GM19467 (cell line): ENCODE data around the gene FAM216B.
"Not testable (repeated sequence)": the region's sequence is repeated elsewhere in the genome, so short reads cannot be mapped to it uniquely, and the experiment has no call there.

Experiments
- ATAC-seq: cut with Tn5 transposase; IDR thresholded peaks from one replicate; pipeline ENCODE4 v1.9.1; 2021; ENCODE audit warnings: mild to moderate bottlenecking, moderate library complexity; ENCODE audit not compliant: unreplicated experiment

FAM216B gene

GRCh38 chr13:42777467-42777866 is 3.9 kb upstream of the FAM216B start:
- ATAC-seq: no peak

GRCh38 chr13:42780044-42780443 is 1.3 kb upstream of the FAM216B start:
- ATAC-seq: no peak

- no peak for ATAC-seq
Measured at GRCh38 chr13:42786715-42787114, 5.3 kb downstream of the FAM216B start.

GRCh38 chr13:42788601-42789000 is 7.2 kb downstream of the FAM216B start:
- ATAC-seq: no peak

GRCh38 chr13:42792154-42792553 is 10.8 kb downstream of the FAM216B start:
- no peak for ATAC-seq

- ATAC-seq: no peak
Measured at GRCh38 chr13:42794577-42795275, 13.3 kb downstream of the FAM216B start.

- no peak for ATAC-seq
Measured at GRCh38 chr13:42795666-42796065, 14.3 kb downstream of the FAM216B start.

- no peak for ATAC-seq
Measured at GRCh38 chr13:42796747-42797356, 15.5 kb downstream of the FAM216B start.

- no peak for ATAC-seq
Measured at GRCh38 chr13:42798118-42798517, 16.7 kb downstream of the FAM216B start.

GRCh38 chr13:42800109-42800643 is 18.8 kb downstream of the FAM216B start:
- no peak for ATAC-seq

- ATAC-seq: no peak
Measured at GRCh38 chr13:42803563-42804204, 22.3 kb downstream of the FAM216B start.

GRCh38 chr13:42804244-42804874 is 23.0 kb downstream of the FAM216B start:
- ATAC-seq: peak; percentile 66

GRCh38 chr13:42807241-42807640 is 25.9 kb downstream of the FAM216B start:
- ATAC-seq: no peak

- ATAC-seq: no peak
Measured at GRCh38 chr13:42807866-42808265, 26.5 kb downstream of the FAM216B start.

GRCh38 chr13:42808341-42808940 is 27.1 kb downstream of the FAM216B start:
- ATAC-seq: no peak

GRCh38 chr13:42812316-42812715 is 30.9 kb downstream of the FAM216B start:
- no peak for ATAC-seq

- no peak for ATAC-seq
Measured at GRCh38 chr13:42814868-42815267, 33.5 kb downstream of the FAM216B start.

GRCh38 chr13:42815681-42816080 is 34.3 kb downstream of the FAM216B start:
- no peak for ATAC-seq

GRCh38 chr13:42816538-42816937 is 35.2 kb downstream of the FAM216B start:
- no peak for ATAC-seq

- ATAC-seq: not testable (repeated sequence)
Measured at GRCh38 chr13:42819687-42820086, 38.3 kb downstream of the FAM216B start.

GRCh38 chr13:42820451-42820850 is 39.1 kb downstream of the FAM216B start:
- no peak for ATAC-seq
